HEK293 (cell line): ENCODE measurements around the gene TAGLN.
"Not testable (repeated sequence)": the region's sequence is repeated elsewhere in the genome, so short reads cannot be mapped to it uniquely, and the experiment has no call there.

Source experiments
- CTCF ChIA-PET: fragments of 350-600 bp; formaldehyde crosslinking; extraction: SDS; loops from one replicate; lab custom pipeline; 2021; ENCODE audit warnings: antibody characterized with exemption; lab: Yijun Ruan, JAX
- POLR2A ChIA-PET: fragments of 300-600 bp; formaldehyde crosslinking; extraction: SDS; loops from one replicate; lab custom pipeline; 2020; ENCODE audit warnings: antibody characterized with exemption, inconsistent platforms; lab: Yijun Ruan, JAX
- H3K27ac ChIP-seq: fragments of 200-500 bp; sonication (Bioruptor generic); 2 replicates; pipeline ENCODE4 v1.5.1; 2014; ENCODE audit warnings: low read depth, low read length, control low read depth, inconsistent platforms; ENCODE audit errors: extremely low read depth
- H3K36me3 ChIP-seq, 2 experiments: fragments of 200-500 bp in 1 of 2; sonication (Bioruptor generic) in 1 of 2; 1 replicate in 1 of 2; 2 replicates in 1 of 2; pipeline ENCODE4 v1.5.1; 2014 to 2017; ENCODE audit warnings: inconsistent platforms in 2 of 2, low read length in 2 of 2; ENCODE audit not compliant: control insufficient read depth in 2 of 2, insufficient read depth in 1 of 2
- H3K4me1 ChIP-seq: fragments of 200-500 bp; sonication (Bioruptor generic); 2 replicates; pipeline ENCODE4 v1.5.1; 2014; ENCODE audit warnings: mild to moderate bottlenecking, low read length, inconsistent platforms; ENCODE audit not compliant: control insufficient read depth, insufficient read depth
- H3K4me3 ChIP-seq: 2 replicates; pipeline ENCODE4 v1.5.1; 2011; ENCODE audit warnings: low read depth, mild to moderate bottlenecking, control low read depth, low read length, moderate library complexity
- H3K9me3 ChIP-seq: fragments of 200-500 bp; sonication (Bioruptor generic); 2 replicates; pipeline ENCODE4 v1.5.1; 2014; ENCODE audit warnings: low read depth, low read length, inconsistent platforms; ENCODE audit not compliant: control insufficient read depth, insufficient read depth
- BCL11A ChIP-seq: fragments of 450-650 bp; formaldehyde crosslinking; IDR thresholded peaks from 2 replicates; pipeline ENCODE4 v1.5.1; 2016; ENCODE audit warnings: low read depth, missing biosample characterization, missing genetic modification characterization
- GFI1B ChIP-seq: fragments of 450-650 bp; formaldehyde crosslinking; IDR thresholded peaks from 2 replicates; pipeline ENCODE4 v1.5.1; 2016; ENCODE audit warnings: missing biosample characterization, missing genetic modification characterization
- IKZF3 ChIP-seq: fragments of 450-650 bp; IDR thresholded peaks from 2 replicates; pipeline ENCODE4 v1.5.0; 2018; ENCODE audit warnings: missing biosample characterization, mild to moderate bottlenecking, missing genetic modification characterization, moderate library complexity
- MEIS1 ChIP-seq: sonication (generic); formaldehyde crosslinking; IDR thresholded peaks from 2 replicates; pipeline ENCODE4 v1.8.1; 2022; ENCODE audit warnings: missing genetic modification reagents, mild to moderate bottlenecking, borderline replicate concordance
- MZF1 ChIP-seq: fragments of 450-650 bp; formaldehyde crosslinking; IDR thresholded peaks from 2 replicates; pipeline ENCODE4 v1.5.1; 2017; ENCODE audit warnings: missing biosample characterization, missing genetic modification characterization, borderline replicate concordance
- TCF7L2 ChIP-seq: IDR thresholded peaks from 2 replicates; pipeline ENCODE4 v1.6.1; 2011; ENCODE audit warnings: low read depth, mild to moderate bottlenecking, inconsistent platforms, low read length, moderate library complexity, borderline replicate concordance
- ZBTB21 ChIP-seq: fragments of 450-650 bp; formaldehyde crosslinking; IDR thresholded peaks from 2 replicates; pipeline ENCODE4 v1.5.1; 2017; ENCODE audit warnings: missing biosample characterization, missing genetic modification characterization
- ZNF214 ChIP-seq: fragments of 450-650 bp; formaldehyde crosslinking; IDR thresholded peaks from 2 replicates; pipeline ENCODE4 v1.5.1; 2017; ENCODE audit warnings: missing biosample characterization, mild to moderate bottlenecking, missing genetic modification characterization, borderline replicate concordance
- ZNF302 ChIP-seq: fragments of 450-650 bp; formaldehyde crosslinking; IDR thresholded peaks from 2 replicates; pipeline ENCODE4 v1.5.1; 2016; ENCODE audit warnings: missing biosample characterization, missing genetic modification characterization, low read depth
- ZNF391 ChIP-seq: fragments of 450-650 bp; formaldehyde crosslinking; IDR thresholded peaks from 2 replicates; pipeline ENCODE4 v1.5.1; 2016; ENCODE audit warnings: low read depth, missing biosample characterization, missing genetic modification characterization, borderline replicate concordance
- ZNF558 ChIP-seq: fragments of 450-650 bp; formaldehyde crosslinking; IDR thresholded peaks from 2 replicates; pipeline ENCODE4 v1.5.1; 2016; ENCODE audit warnings: missing biosample characterization, missing genetic modification characterization
- ZNF600 ChIP-seq: fragments of 450-650 bp; formaldehyde crosslinking; IDR thresholded peaks from 2 replicates; pipeline ENCODE4 v1.5.1; 2016; ENCODE audit warnings: missing biosample characterization, missing genetic modification characterization
- ZNF610 ChIP-seq: fragments of 450-650 bp; formaldehyde crosslinking; IDR thresholded peaks from 2 replicates; pipeline ENCODE4 v1.5.1; 2016; ENCODE audit warnings: missing biosample characterization, missing genetic modification characterization, borderline replicate concordance
- ZNF624 ChIP-seq: fragments of 450-650 bp; formaldehyde crosslinking; IDR thresholded peaks from 2 replicates; pipeline ENCODE4 v1.5.1; 2017; ENCODE audit warnings: missing biosample characterization, missing genetic modification characterization
- ZNF654 ChIP-seq: fragments of 450-650 bp; formaldehyde crosslinking; IDR thresholded peaks from 2 replicates; pipeline ENCODE4 v1.5.1; 2016; ENCODE audit warnings: low read depth, missing biosample characterization, missing genetic modification characterization
- ZNF670 ChIP-seq: fragments of 450-650 bp; formaldehyde crosslinking; IDR thresholded peaks from 2 replicates; pipeline ENCODE4 v1.5.1; 2016; ENCODE audit warnings: missing biosample characterization, missing genetic modification characterization, low read depth
- ZNF792 ChIP-seq: fragments of 450-650 bp; formaldehyde crosslinking; IDR thresholded peaks from 2 replicates; pipeline ENCODE4 v1.5.1; 2016; ENCODE audit warnings: missing biosample characterization, missing genetic modification characterization
- TF ChIP-seq, protein P1 (sequence below): fragments of 450-650 bp; formaldehyde crosslinking; IDR thresholded peaks from 2 replicates; pipeline ENCODE4 v1.5.1; 2017; ENCODE audit warnings: missing biosample characterization, missing genetic modification characterization
- TF ChIP-seq, protein P2 (sequence below): fragments of 450-650 bp; formaldehyde crosslinking; IDR thresholded peaks from 2 replicates; pipeline ENCODE4; 2016; ENCODE audit warnings: missing biosample characterization, missing genetic modification characterization

The TAGLN gene

DNA sequence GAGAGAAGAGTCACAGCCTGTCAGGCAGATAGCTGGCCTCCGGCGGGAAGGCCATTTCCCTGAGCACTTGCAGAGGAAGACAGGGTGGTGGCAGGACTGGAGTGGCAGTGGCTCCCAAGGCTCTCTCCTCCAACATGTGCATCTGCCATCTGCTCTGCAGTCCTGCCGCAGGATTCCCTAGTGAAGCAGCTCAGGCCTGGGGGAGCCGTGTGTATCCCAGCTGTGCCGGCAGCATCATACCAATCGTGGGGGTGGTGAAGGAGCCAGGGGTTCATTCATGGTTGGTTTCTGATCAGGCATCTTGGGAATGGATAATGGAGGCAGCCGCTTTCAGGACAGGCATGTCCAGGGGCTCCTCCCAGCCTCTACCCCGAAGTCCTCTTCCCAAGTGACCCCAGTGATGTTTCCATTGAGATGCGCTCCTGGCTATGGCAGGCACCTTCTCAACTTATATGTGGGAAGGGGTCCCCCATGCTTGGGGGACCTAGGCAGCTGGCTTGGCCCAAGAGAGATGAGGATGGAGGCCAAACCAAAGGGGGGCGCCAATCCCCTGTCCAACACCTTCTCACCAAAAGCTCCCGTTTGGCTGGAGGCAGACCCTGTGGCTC lies 6.1 kb downstream of the TAGLN start:
- no peak overlapping the region for H3K27ac ChIP-seq
- CTCF ChIA-PET, result no interaction called here
- POLR2A ChIA-PET, result no interaction called here

DNA sequence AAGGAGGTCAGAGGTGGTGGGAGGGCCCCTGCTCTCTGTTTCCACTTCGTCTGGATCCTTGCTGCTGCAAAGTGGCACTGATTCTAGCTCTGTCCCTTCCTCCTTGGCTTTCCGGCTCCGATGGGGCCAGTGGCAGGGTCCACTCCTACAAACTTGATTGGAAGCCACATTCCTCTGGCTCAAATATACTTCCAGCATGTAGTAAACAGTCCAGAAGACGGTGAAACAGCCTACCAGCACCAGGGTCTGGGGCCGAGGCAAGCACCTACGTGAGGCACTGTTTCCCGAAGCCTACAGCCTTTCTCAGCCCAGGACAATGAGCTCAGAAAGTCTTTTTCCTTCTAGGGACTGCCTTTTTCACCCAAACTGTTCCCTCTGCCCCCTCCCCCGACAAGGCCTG lies 6.9 kb downstream of the TAGLN start:
- POLR2A ChIA-PET, H3K9me3 ChIP-seq, H3K4me1 ChIP-seq, H3K4me3 ChIP-seq, H3K27ac ChIP-seq, CTCF ChIA-PET: not testable (repeated sequence)
- peaks cover 0 to 23% of the 10 kb centered on the region in 2 experiments; a peak in 1 of 3 replicates for H3K36me3 ChIP-seq

More for the DNA sequence above, 6.1 kb downstream of the TAGLN start:
- peaks cover 0 to 23% of the 10 kb centered on the region in 2 experiments; a peak in 1 of 3 replicates for H3K36me3 ChIP-seq
- no peaks in the 10 kb centered on the region for H3K4me1 ChIP-seq
- no peaks in the 10 kb centered on the region for H3K9me3 ChIP-seq
- no peak overlapping the region for H3K4me3 ChIP-seq
- TF ChIP-seq BCL11A (no peak), ZNF214 (tag by site-specific recombination) (no peak), ZNF624 (tag by site-specific recombination) (no peak), TCF7L2 (no peak), ZBTB21 (tag by site-specific recombination) (no peak), ZNF302 (no peak), MEIS1 (CRISPR knock-in tag) (no peak), GFI1B (tag by site-specific recombination) (no peak), ZNF558 (tag by site-specific recombination) (no peak), ZNF391 (tag by site-specific recombination) (no peak), ZNF792 (tag by site-specific recombination) (no peak), MZF1 (no peak), ZNF654 (tag by site-specific recombination) (no peak), IKZF3 (tag by site-specific recombination) (no peak), ZNF670 (tag by site-specific recombination) (no peak), ZNF600 (tag by site-specific recombination) (no peak), ZNF610 (tag by site-specific recombination) (no peak)
- TF ChIP-seq, protein P1, sequence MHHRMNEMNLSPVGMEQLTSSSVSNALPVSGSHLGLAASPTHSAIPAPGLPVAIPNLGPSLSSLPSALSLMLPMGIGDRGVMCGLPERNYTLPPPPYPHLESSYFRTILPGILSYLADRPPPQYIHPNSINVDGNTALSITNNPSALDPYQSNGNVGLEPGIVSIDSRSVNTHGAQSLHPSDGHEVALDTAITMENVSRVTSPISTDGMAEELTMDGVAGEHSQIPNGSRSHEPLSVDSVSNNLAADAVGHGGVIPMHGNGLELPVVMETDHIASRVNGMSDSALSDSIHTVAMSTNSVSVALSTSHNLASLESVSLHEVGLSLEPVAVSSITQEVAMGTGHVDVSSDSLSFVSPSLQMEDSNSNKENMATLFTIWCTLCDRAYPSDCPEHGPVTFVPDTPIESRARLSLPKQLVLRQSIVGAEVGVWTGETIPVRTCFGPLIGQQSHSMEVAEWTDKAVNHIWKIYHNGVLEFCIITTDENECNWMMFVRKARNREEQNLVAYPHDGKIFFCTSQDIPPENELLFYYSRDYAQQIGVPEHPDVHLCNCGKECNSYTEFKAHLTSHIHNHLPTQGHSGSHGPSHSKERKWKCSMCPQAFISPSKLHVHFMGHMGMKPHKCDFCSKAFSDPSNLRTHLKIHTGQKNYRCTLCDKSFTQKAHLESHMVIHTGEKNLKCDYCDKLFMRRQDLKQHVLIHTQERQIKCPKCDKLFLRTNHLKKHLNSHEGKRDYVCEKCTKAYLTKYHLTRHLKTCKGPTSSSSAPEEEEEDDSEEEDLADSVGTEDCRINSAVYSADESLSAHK (tag by site-specific recombination), result no peak
- TF ChIP-seq, protein P2, sequence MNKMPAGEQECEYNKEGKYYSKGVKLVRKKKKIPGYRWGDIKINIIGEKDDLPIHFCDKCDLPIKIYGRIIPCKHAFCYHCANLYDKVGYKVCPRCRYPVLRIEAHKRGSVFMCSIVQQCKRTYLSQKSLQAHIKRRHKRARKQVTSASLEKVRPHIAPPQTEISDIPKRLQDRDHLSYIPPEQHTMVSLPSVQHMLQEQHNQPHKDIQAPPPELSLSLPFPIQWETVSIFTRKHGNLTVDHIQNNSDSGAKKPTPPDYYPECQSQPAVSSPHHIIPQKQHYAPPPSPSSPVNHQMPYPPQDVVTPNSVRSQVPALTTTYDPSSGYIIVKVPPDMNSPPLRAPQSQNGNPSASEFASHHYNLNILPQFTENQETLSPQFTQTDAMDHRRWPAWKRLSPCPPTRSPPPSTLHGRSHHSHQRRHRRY, result no peak
- TF ChIP-seq, all 188 proteins: peak for 0

DNA sequence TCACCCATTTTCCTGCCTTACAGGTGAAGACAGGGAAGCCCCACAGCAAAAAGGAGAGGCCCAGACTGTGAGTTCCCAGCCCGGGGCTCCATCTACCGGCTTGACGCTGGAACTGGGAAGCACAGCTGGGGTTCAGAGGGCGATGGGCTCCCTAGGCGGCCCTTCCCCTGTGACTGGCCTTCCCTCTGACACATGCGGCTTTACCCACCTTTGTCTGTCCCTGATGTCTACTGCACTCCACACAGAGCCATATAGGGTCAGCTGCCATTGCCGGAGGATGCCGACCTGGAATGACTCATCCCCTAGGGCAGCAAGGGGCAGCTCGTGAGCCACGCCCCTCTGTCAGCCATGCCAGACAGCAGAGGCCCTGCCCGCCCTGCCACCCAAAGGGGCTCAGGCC lies 7.7 kb downstream of the TAGLN start:
- POLR2A ChIA-PET, CTCF ChIA-PET, H3K9me3 ChIP-seq, H3K4me3 ChIP-seq, H3K4me1 ChIP-seq, H3K27ac ChIP-seq: not testable (repeated sequence)
- H3K36me3 ChIP-seq, result peaks cover 0 to 30% of the 10 kb centered on the region in 2 experiments; a peak in 1 of 3 replicates

DNA sequence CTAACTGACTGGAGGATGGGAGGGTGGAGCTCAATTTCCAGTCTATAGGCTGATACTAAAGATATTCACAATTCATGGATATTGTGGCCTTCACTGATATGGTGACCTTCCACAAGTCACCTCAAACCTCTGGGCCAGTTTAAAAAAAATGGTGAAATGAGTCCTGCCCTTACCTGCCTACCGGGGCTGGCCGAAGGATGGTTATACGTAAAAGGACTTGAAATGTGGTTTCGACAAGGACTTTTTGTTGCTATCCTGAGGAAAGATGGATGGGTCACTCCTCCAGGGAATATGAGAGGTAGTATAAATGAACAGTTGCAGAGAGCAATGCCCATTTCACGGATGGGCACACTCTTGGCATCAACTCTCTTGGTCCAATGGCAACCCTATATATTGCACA lies 8.3 kb downstream of the TAGLN start:
- H3K27ac ChIP-seq, POLR2A ChIA-PET, H3K9me3 ChIP-seq, H3K4me3 ChIP-seq, CTCF ChIA-PET, H3K4me1 ChIP-seq: not testable (repeated sequence)
- peaks cover 0 to 30% of the 10 kb centered on the region in 2 experiments; a peak in 1 of 3 replicates for H3K36me3 ChIP-seq

DNA sequence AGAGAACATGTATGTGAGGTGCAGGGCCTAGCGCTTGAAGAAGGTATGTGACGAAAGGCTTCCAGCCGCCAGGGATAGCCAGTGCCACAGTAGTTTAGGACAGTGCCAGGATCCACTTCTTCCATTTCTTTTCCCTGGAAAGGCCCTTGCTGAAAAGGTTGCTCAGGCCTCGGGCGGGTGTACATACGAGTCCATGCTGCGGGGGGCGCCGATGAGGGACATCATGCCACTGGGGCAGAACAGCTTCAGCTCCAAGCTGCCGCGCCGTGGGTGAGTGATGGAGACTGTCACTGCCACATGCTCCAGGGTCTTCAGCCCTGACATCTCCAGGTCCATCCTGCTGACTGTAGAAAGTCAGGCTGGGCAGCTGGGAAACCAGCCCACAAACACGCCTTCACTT lies 9.5 kb downstream of the TAGLN start:
- H3K4me1 ChIP-seq, H3K27ac ChIP-seq, H3K9me3 ChIP-seq, H3K4me3 ChIP-seq, POLR2A ChIA-PET, CTCF ChIA-PET: not testable (repeated sequence)
- peaks cover 0 to 40% of the 10 kb centered on the region in 2 experiments; a peak in 1 of 3 replicates for H3K36me3 ChIP-seq
